ENCODE results near the gene CCDC127.
"Not testable (repeated sequence)": the region's sequence is repeated elsewhere in the genome, so short reads cannot be mapped to it uniquely, and the experiment has no call there.

Gene CCDC127

GRCh38 chr5:204462-204861 lies 13.5 kb downstream of the CCDC127 start:
- in situ Hi-C loops (cut with MboI; ENCODE audit: low sequenced_read_pairs): no loop called here

DNA sequence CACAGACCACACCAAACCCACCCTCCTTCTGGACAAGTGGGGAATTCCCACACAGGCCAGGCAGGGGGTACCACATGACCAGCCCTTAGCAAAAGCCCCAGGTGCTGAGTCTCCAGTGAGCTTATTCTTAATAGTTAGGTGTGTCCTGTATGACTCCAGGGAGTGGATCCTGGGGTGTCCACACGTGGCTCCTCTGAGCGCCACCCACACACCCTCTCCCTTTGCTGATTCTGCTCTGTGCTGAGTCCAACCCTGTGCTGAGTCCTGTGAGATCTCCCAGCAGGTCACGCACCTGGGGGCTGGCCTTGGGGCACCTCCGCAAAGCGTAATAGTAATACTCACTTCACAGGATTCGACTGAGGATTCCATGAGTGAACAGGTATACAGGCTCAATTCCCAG lies 14.0 kb downstream of the CCDC127 start:
- in situ Hi-C loops (cut with MboI; ENCODE audit: low sequenced_read_pairs): no loop called here

GRCh38 chr5:203246-203930 lies 14.6 kb downstream of the CCDC127 start:
- in situ Hi-C loops (cut with MboI; ENCODE audit: low sequenced_read_pairs): no loop called here

DNA sequence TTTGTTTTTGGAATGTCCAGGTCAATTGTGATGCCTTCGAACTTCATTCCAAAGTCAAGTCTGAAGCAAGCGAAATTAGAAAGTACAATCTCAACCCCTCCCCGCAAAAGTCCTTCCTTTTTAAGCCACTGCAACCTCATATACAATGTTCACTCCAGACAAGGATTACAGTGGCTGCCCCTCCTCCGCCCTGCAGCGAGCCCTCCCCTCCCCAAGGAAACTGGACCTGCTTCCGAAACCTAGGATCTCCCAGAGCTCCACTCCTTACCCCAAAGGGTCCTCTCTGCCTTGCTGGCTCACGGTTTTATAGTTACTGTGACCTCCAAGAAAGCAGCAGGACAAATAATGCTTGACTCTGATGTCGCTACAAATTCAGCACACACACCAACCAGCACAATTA lies 16.3 kb downstream of the CCDC127 start:
- in situ Hi-C loops (cut with MboI; ENCODE audit: low sequenced_read_pairs): no loop called here

- in situ Hi-C loops (cut with MboI; ENCODE audit: low sequenced_read_pairs): no loop called here
These were observed 17.0 kb downstream of the CCDC127 start for GRCh38 chr5:200985-201384.

GRCh38 chr5:199950-200645 lies 17.9 kb downstream of the CCDC127 start:
- in situ Hi-C loops (cut with MboI; ENCODE audit: low sequenced_read_pairs): no loop called here

DNA sequence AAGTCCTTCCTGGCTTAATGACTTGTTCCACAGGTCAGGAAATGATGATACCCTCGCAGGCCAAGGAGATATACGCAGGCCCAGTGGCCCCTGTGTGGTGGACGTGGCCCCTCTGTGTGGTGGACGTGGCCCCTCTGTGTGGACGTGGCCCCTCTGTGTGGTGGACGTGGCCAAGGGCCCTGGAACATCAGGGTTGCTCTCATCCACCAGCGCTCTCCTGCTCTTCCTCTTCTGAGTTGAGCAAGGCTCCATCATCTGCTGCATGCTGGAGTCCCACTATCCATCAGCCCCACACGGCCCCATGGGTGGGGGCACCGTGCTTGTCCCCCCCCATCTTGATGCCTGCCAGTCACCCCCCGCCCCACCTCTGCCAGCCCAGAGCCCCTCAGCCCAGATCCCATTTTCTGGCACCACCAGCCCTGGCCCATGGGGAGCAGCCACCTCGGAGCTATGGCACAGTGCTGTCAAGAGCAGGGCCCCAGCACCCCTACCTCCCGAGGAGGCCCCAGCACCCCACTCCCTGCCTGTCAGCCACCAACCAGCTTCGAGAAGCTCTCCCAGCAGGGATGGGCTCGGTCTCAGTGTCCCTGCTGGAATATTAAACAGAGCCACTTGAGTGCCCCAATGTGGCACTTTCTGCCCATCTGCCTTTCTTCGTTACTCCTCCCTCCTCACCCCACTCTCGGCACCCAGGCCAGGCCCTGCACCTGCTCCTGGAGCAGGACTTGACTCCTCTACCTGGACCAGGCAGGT lies 18.6 kb downstream of the CCDC127 start:
- in situ Hi-C loops (cut with MboI; ENCODE audit: low sequenced_read_pairs): no loop called here

- in situ Hi-C loops (cut with MboI; ENCODE audit: low sequenced_read_pairs): no loop called here
These were observed 19.3 kb downstream of the CCDC127 start for GRCh38 chr5:198516-199196.

GRCh38 chr5:197892-198489 lies 20.0 kb downstream of the CCDC127 start:
- in situ Hi-C loops (cut with MboI; ENCODE audit: low sequenced_read_pairs): no loop called here

DNA sequence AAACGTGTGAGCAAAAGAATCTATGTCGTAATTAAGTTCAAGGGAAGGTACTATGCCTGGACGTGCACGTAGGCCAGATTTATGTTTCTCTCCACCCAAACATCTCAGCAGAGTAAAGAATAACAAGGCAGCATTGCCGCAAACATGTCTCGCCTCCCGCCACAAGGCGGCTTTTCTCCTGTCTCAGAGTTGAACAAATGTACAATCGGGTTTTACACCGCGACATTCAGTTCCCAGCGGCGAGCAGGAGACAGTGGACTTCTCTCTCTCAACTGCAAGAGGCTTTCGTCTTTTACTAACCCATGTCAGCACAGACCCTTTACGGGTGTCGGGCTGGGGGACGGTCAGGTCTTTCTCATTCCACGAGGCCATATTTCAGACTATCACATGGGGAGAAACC lies 20.9 kb downstream of the CCDC127 start:
- in situ Hi-C loops (cut with MboI; ENCODE audit: low sequenced_read_pairs): not testable (repeated sequence)

DNA sequence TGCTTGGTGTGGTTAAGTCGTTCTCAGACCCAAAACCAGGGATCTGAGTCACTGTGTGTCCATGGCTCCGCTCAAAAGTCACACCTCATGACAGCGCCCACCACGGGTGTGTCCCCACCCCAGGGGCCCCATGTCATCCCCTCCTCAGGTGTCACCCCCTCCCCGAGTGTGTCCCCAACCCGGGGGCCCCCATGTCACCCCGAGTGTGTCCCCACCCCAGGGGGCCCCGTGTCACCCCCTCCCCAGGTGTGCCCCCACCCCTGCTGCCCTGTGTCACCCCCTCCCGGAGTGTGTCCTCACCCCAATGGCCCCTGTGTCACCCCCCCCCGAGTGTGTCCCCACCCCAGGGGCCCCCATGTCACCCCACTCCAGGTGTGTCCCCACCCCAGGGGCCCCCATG lies 21.6 kb downstream of the CCDC127 start:
- in situ Hi-C loops (cut with MboI; ENCODE audit: low sequenced_read_pairs): no loop called here

DNA sequence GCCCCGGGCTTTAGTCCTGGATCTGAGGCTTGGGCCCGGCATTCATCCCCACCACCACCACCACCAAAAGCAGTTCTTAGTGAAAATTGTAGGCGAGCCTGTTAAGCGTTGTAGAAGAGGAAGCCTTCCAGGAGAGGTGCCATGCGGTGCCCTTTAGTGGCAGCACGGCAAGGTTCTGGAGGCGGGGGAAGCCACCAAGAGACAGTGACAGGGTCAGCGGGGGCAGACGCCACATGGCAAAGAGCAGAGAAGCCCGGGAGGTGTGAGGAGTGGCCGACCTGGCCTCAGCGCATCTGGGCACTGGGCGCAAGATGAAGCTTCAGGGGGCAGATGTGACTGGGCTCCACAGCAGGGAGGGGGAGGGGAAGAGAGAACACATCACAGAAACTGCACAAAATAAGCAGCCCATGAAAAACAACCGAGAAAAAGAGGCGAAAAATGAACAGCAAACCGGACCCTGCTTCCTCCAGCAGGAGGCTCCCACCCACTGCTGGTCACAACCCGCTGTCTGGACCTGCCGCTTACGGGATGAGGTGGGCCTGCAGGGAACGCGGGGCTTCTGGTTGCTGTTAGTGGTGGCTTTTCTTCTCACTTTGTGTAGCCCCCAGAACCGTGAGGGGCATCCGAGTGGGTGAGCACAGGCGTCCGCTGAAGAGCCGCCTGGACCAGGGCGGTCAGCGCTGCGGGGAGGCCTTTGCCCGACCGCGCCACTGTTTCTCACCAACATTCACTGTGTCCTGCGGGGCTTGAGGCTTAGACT lies 22.4 kb downstream of the CCDC127 start:
- in situ Hi-C loops (cut with MboI; ENCODE audit: low sequenced_read_pairs): no loop called here

DNA sequence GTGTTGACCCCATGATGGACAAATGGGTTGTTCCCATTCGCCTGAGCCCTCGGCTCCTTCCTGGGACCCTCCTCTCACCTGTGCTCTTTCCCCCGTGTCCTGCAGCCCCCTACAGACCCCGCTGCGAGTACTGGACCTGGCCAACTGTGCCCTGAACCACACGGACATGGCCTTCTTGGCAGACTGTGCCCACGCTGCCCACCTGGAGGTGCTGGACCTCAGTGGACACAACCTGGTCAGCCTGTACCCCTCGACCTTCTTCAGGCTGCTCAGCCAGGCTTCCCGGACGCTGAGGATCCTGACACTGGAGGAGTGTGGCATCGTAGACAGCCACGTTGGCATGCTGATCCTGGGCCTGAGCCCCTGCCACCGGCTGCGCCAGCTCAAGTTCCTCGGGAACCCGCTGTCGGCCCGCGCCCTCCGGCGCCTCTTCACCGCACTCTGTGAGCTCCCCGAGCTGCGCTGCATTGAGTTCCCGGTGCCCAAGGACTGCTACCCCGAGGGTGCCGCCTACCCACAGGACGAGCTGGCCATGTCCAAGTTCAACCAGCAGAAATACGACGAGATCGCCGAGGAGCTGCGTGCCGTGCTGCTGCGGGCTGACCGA lies 23.2 kb downstream of the CCDC127 start:
- in situ Hi-C loops (cut with MboI; ENCODE audit: low sequenced_read_pairs): no loop called here

GRCh38 chr5:194102-194501 lies 23.9 kb downstream of the CCDC127 start:
- in situ Hi-C loops (cut with MboI; ENCODE audit: low sequenced_read_pairs): no loop called here

DNA sequence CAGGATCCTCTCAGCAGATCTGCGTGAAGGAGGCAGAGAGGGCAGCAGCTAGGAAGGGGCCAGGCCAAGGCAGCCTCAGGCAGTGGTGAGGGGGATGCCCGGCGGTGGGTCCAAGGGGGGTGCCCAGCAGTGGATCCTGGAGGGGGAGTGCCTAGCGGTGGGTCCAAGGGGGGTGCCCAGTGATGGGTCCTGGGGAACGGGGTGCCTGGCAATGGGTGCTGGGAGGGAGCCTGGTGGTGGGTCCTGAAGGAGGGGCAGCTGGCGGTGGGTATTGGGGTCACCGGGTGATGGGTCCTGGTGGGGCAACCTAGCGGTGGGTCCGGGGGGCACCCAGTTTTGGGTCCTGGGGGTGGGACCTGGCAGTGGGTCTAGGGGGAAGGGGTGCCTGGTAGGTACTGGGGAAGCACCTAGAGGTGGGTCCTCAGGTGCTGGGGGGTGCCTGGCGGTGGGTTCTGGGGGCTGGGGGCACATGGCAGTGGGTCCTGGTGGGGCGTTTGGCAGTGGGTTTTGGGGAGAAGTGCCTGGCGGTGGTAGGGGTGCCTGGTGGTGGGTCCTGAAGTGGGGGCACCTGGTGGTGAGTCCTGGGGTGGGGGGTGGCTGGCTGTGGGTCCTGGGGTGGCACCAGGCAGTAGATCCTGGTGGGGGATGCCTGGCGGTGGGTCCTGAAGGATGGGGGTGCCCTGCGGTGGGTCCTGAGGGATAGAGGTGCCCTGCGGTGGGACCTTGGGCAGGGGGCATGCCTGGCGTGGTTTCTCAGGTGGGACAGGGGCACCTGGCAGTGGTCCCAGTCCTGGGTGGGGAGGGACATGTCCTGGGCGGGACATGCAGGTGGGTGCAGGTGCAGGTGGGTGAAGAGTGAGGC lies 24.8 kb downstream of the CCDC127 start:
- in situ Hi-C loops (cut with MboI; ENCODE audit: low sequenced_read_pairs): no loop called here

DNA sequence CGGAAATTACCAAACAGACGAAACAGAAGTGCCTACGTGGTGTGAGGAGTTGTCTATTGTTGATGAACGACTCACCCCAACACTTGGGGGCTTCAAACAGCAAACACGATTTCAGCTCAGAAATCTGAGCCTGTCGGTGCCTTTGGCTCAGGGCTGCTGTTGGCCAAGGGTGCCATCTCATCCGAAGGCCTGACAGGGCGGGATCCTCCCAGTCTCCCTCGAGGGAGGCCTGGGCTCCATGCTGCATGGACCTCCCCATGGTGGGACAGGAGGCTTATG lies 25.3 kb downstream of the CCDC127 start:
- in situ Hi-C loops (cut with MboI; ENCODE audit: low sequenced_read_pairs): no loop called here

DNA sequence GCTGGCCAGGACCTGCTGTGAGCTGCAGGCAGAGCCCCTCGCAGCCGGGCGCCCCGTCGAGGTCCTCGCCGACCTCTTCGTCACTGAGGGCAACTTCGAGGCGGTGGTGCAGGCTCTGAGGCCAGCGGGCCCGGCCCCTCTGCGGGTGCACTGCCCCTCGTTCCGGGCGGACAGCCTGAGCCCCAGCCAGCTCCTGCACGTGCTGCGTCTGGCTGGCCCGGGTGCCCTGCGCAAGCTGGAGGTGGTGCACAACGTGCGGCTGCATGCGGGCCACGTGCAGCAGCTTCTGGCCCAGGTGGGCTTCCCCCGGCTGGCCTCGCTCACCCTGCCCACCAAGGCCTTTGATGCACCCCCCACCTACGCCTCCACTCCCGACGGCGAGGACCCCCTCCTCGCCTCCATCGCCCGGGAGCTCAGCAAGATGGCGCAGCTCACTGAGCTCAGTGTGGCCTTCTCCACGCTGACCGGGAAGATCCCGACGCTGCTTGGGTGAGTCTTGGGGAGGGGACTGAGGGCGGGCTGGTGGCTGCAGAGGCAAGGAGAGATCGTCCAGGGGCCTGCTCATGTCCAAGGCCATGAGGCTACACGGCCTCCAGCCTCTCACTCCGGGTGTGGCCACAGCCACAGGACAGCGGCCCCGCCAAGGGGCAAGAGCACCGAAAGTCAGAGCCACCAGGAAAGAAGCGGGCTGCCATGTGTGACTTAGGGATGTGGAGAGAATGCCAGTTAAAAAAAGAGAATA lies 25.8 kb downstream of the CCDC127 start:
- in situ Hi-C loops (cut with MboI; ENCODE audit: low sequenced_read_pairs): no loop called here
